ENCODE results near the gene DDX54. TPM values are rescaled to one million over a fixed set of nuclear protein-coding genes. Genes with fewer than 3 reads are reported as not detected.

Gene DDX54
- total and polyA plus RNA-seq, 2 of the 8 experiments (the other 6 are each of a cell fraction or from before 2014, with no cell fraction given), result 64.9 to 113 TPM

- Histone ChIP-seq H3K9ac (replicated peaks in 1 of 4; ENCODE audit: extremely low read depth in 1 of 4, low read depth in 3 of 4, low read length in 3 of 4) (no peak overlapping the region), H3K79me2 (ENCODE audit: control insufficient read depth in 1 of 2, insufficient read depth in 2 of 2, low read length in 2 of 2) (peaks cover 4 to 23% of the 10 kb centered on the region in 2 experiments; a peak in 3 of 4 replicates), H2BK20ac (ENCODE audit: low read length) (no peak overlapping the region), H4K5ac (ENCODE audit: insufficient read length, low read depth, low read length) (no peak overlapping the region), H3K79me1 (ENCODE audit: low read depth, low read length) (0 out of 2 replicates have a peak, but pooled peaks cover 5% of the 10 kb centered on the region), H3K4me2 (ENCODE audit: insufficient read depth in 1 of 2, low read depth in 2 of 2, low read length in 2 of 2) (no peak overlapping the region), H4K20me1 (replicated peaks in 1 of 2; ENCODE audit: control insufficient read depth in 1 of 2, insufficient read depth in 2 of 2, low read length in 2 of 2) (peaks cover 5 to 14% of the 10 kb centered on the region in 2 experiments), H3K18ac (ENCODE audit: extremely low read depth, low read length) (no peak overlapping the region), H3K27me3 (replicated peaks in 1 of 4; ENCODE audit: control insufficient read depth in 3 of 4, extremely low read depth in 1 of 4, insufficient read depth in 3 of 4, low read length in 3 of 4) (no peaks in the 10 kb centered on the region), H3K23ac (ENCODE audit: insufficient read length) (no peak overlapping the region), H3K4me3 (ENCODE audit: extremely low read depth in 1 of 4, insufficient read depth in 2 of 4, low read depth in 3 of 4, low read length in 4 of 4) (no peak overlapping the region), H2BK12ac (ENCODE audit: low read depth, low read length) (no peak overlapping the region), H3K36me3 (ENCODE audit: control insufficient read depth in 2 of 4, insufficient read depth in 4 of 4, low read length in 3 of 4) (peaks cover 11 to 54% (median 36%) of the 10 kb centered on the region in 4 experiments; a peak in 7 of 8 replicates), H3K4ac (replicated peaks; ENCODE audit: insufficient read length, low read depth, low read length) (no peak overlapping the region), H4K8ac (ENCODE audit: extremely low read depth, insufficient read depth, low read length) (no peak overlapping the region), H3K23me2 (ENCODE audit: low read depth, low read length) (no peaks in the 10 kb centered on the region), H2BK5ac (ENCODE audit: low read depth, low read length) (no peak overlapping the region), H4K91ac (replicated peaks; ENCODE audit: insufficient read length, low read length) (no peak overlapping the region), H3K27ac (ENCODE audit: low read depth, low read length) (no peak overlapping the region), H3K9me3 (ENCODE audit: insufficient read depth in 2 of 2, low read depth in 1 of 2, low read length in 1 of 2) (no peaks in the 10 kb centered on the region), H2BK120ac (replicated peaks; ENCODE audit: low read depth, low read length) (no peak overlapping the region), H3K14ac (ENCODE audit: insufficient read length) (no peak overlapping the region), H3K4me1 (replicated peaks in 1 of 4; ENCODE audit: control insufficient read depth in 3 of 4, insufficient read depth in 4 of 4, low read length in 3 of 4) (no peaks in the 10 kb centered on the region), H2BK15ac (ENCODE audit: low read length) (no peak overlapping the region), H3K56ac (replicated peaks; ENCODE audit: insufficient read length, low read depth, low read length) (no peak overlapping the region), H2AK5ac (ENCODE audit: low read depth, low read length) (no peak overlapping the region), H2AFZ (ENCODE audit: low read length) (no peak overlapping the region)
- 93% methylated on average over 14 of the region's 14 CpGs; no CpG with 5 or more reads in 1 of the 2 experiments for WGBS, 2 experiments (ENCODE audit: extremely low coverage in 1 of 2, insufficient coverage in 1 of 2, insufficient read length in 1 of 2, insufficient replicate concordance in 2 of 2, low coverage in 1 of 2, low lambda C conversion rate in 2 of 2, missing lambda C conversion rate in 1 of 2)
- CTCF ChIA-PET (ENCODE audit: partially characterized antibody), result interaction anchor here (1.1 to 8.8 kb wide), 6 partner anchors 9 to 29 kb away, joined by 3 to 114 read pairs (median 5); partner anchors contain the start of gene CFAP73
- no peak for DNase-seq (ENCODE audit: low read depth in 1 of 2, low spot score in 2 of 2)
- FAIRE-seq, result no peak
- POLR2A ChIA-PET (ENCODE audit: partially characterized antibody), result interaction anchor here (1.0 to 1.3 kb wide), 2 partner anchors 13 to 16 kb away, joined by 3 to 4 read pairs; no protein-coding TSS in a partner anchor
- TF ChIP-seq ATF2 (IDR thresholded peaks at IDR 0.05; ENCODE audit: low read length) (no peak), HDAC6 (IDR thresholded peaks at IDR 0.05; ENCODE audit: low read depth, low read length) (no peak), TEAD4 (IDR thresholded peaks at IDR 0.05; ENCODE audit: low read depth, low read length) (no peak), SRF (IDR thresholded peaks at IDR 0.05; ENCODE audit: low read depth, low read length) (no peak), BACH1 (IDR thresholded peaks at IDR 0.05; ENCODE audit: low read length) (no peak), NANOG (IDR thresholded peaks at IDR 0.05; ENCODE audit: insufficient read depth, low read depth, low read length, poor library complexity, severe bottlenecking) (no peak), CTCF (IDR thresholded peaks at IDR 0.05; ENCODE audit: control extremely low read depth in 1 of 3, insufficient read depth in 1 of 3, low read depth in 1 of 3, low read length in 3 of 3) (no peak), CREB1 (IDR thresholded peaks at IDR 0.05) (no peak), SIX5 (IDR thresholded peaks at IDR 0.05; ENCODE audit: low read depth, low read length) (no peak), SAP30 (IDR thresholded peaks at IDR 0.05; ENCODE audit: insufficient read depth, insufficient replicate concordance, low read length) (no peak)
Observed at GRCh38 chr12:113179023-113179422, 6.3 kb downstream of the DDX54 start.
